ENCODE data around the gene MICOS13.

Gene MICOS13

GRCh38 chr19:5635427-5635826 lies 44.9 kb downstream of the MICOS13 start:
- 0 out of 2 replicates have a peak, but pooled peaks cover 3% of the 10 kb centered on the region for H3K4me1 ChIP-seq (ENCODE audit: control insufficient read depth, low read length)
- no peaks in the 10 kb centered on the region for H3K27me3 ChIP-seq (ENCODE audit: control insufficient read depth, low read length)
- peaks cover 40% of the 10 kb centered on the region for H4K20me1 ChIP-seq (ENCODE audit: control insufficient read depth, insufficient read depth, low read depth, low read length)
- H3K4me3 ChIP-seq (ENCODE audit: low read length), result no peak overlapping the region
- peaks cover 4% of the 10 kb centered on the region; the same call in 1 of the 2 replicates for H3F3A ChIP-seq (ENCODE audit: control insufficient read depth, insufficient read depth)
- peaks cover 100% of the 10 kb centered on the region for H3K79me2 ChIP-seq (ENCODE audit: control insufficient read depth, low read length)
- H3K27ac ChIP-seq (ENCODE audit: low read depth, low read length), result no peak overlapping the region
- no peak overlapping the region for H3K4me2 ChIP-seq (ENCODE audit: low read length)
- H3K36me3 ChIP-seq (ENCODE audit: control insufficient read depth, low read length), result peaks cover 84% of the 10 kb centered on the region
- no peaks in the 10 kb centered on the region for H3K9me3 ChIP-seq (ENCODE audit: control insufficient read depth, insufficient read depth, low read length)
- no peak for TF ChIP-seq EZH2phosphoT487 (IDR thresholded peaks at IDR 0.05; ENCODE audit: borderline replicate concordance, low read length)
- no peak for TF ChIP-seq CTCF (IDR thresholded peaks at IDR 0.05; ENCODE audit: low read depth, low read length, poor library complexity, severe bottlenecking)
- H3K9me2 ChIP-seq (replicated peaks; ENCODE audit: control insufficient read depth, low read length), result no peaks in the 10 kb centered on the region

GRCh38 chr19:5632657-5633056 lies 47.7 kb downstream of the MICOS13 start:
- Histone ChIP-seq H3K36me3 (ENCODE audit: control insufficient read depth, low read length) (peaks cover 91% of the 10 kb centered on the region), H3K4me1 (ENCODE audit: control insufficient read depth, low read length) (peaks cover 23% of the 10 kb centered on the region), H4K20me1 (ENCODE audit: control insufficient read depth, insufficient read depth, low read depth, low read length) (peaks cover 65% of the 10 kb centered on the region), H3F3A (ENCODE audit: control insufficient read depth, insufficient read depth) (peaks cover 6% of the 10 kb centered on the region; the same call in 1 of the 2 replicates), H3K27ac (ENCODE audit: low read depth, low read length) (no peak overlapping the region), H3K9me2 (replicated peaks; ENCODE audit: control insufficient read depth, low read length) (no peaks in the 10 kb centered on the region), H3K4me2 (ENCODE audit: low read length) (no peak overlapping the region), H3K9me3 (ENCODE audit: control insufficient read depth, insufficient read depth, low read length) (no peaks in the 10 kb centered on the region), H3K27me3 (ENCODE audit: control insufficient read depth, low read length) (no peaks in the 10 kb centered on the region), H3K79me2 (ENCODE audit: control insufficient read depth, low read length) (peaks cover 100% of the 10 kb centered on the region), H3K4me3 (ENCODE audit: low read length) (no peak overlapping the region)
- TF ChIP-seq EZH2phosphoT487 (IDR thresholded peaks at IDR 0.05; ENCODE audit: borderline replicate concordance, low read length) (no peak), CTCF (IDR thresholded peaks at IDR 0.05; ENCODE audit: low read depth, low read length, poor library complexity, severe bottlenecking) (no peak)

GRCh38 chr19:5632241-5632612 lies 48.1 kb downstream of the MICOS13 start:
- TF ChIP-seq CTCF (IDR thresholded peaks at IDR 0.05; ENCODE audit: low read depth, low read length, poor library complexity, severe bottlenecking), result no peak
- no peak for TF ChIP-seq EZH2phosphoT487 (IDR thresholded peaks at IDR 0.05; ENCODE audit: borderline replicate concordance, low read length)
- Histone ChIP-seq H4K20me1 (ENCODE audit: control insufficient read depth, insufficient read depth, low read depth, low read length) (peaks cover 68% of the 10 kb centered on the region), H3K4me2 (ENCODE audit: low read length) (no peak overlapping the region), H3K79me2 (ENCODE audit: control insufficient read depth, low read length) (peaks cover 100% of the 10 kb centered on the region), H3K27me3 (ENCODE audit: control insufficient read depth, low read length) (no peaks in the 10 kb centered on the region), H3K4me3 (ENCODE audit: low read length) (no peak overlapping the region), H3K9me2 (replicated peaks; ENCODE audit: control insufficient read depth, low read length) (no peaks in the 10 kb centered on the region), H3F3A (ENCODE audit: control insufficient read depth, insufficient read depth) (peaks cover 6% of the 10 kb centered on the region; the same call in 1 of the 2 replicates), H3K4me1 (ENCODE audit: control insufficient read depth, low read length) (peaks cover 28% of the 10 kb centered on the region), H3K27ac (ENCODE audit: low read depth, low read length) (no peak overlapping the region), H3K36me3 (ENCODE audit: control insufficient read depth, low read length) (peaks cover 91% of the 10 kb centered on the region), H3K9me3 (ENCODE audit: control insufficient read depth, insufficient read depth, low read length) (no peaks in the 10 kb centered on the region)
